Measurements from ENCODE around the gene NOP56.
"Not testable (repeated sequence)": the region's sequence is repeated elsewhere in the genome, so short reads cannot be mapped to it uniquely, and the experiment has no call there.

The NOP56 gene

DNA sequence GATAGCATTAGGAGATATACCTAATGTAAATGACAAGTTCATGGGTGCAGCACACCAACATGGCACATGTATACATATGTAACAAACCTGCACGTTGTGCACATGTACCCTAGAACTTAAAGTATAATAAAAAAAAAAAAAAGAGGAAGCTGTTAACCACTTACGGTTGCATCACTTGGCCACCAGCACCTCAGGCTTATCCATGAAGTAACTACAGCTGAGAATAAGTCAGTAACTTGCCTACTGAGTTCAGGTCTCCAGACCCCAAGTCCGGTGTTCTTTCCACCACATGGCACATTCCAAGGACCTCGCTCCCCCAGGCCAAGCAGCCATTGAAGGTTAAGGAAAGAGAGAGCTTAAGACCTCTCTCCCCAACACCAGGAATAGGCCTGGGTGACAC lies 32.4 kb downstream of the NOP56 start:
- DNase-seq = not testable (repeated sequence)

DNA sequence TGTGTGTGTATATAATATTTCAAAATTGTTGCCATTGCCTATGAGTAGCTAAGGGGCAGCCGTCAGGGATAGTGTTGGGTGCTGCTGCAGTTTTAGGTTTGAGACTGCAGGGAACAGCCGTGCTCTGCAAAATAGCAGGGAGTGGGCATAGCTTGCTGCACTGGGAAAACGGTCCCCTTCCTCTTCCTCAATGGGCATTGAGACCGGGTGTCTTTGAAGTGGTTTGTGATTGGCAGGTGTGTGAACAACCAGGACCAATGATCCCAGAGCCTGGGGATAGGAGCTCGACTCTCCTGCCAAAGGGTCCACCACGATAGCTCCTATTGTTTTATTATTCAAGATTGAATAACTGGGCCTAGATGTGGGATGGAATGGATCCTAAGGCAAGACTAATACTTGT lies 35.1 kb downstream of the NOP56 start:
- DNase-seq = no peak

DNA sequence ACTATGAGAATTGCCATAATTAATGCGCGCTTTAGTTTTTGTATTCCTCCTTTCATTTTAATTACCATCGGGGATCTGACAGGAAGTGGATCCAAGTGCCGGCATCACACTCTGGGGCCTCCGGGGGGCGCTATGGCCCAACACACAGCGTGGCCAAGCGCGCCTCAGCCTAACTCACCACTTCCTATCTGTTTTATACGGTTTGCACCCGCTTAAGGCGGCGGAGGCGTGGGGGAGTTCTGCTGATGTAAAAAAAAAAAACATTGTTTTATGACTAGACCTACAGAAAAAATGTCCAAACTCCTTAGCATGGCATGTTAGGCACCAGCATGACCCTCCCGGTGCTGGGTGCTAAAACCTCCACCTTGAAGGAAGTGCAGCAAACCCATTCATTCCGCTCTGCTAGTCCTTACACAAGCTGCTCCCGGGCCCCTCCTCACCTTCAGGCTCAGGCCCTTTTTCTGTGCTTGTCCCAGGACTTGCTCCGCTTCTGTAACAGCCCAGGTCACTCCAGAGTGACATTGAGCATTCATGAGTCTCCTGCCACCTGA lies 35.7 kb downstream of the NOP56 start:
- peak in 31 of 56 donors; percentile 4 to 71 (median 20) for DNase-seq

- DNase-seq = no peak
Observed at GRCh38 chr20:2690213-2690612, 37.8 kb downstream of the NOP56 start.

- DNase-seq = no peak
Observed at GRCh38 chr20:2690718-2691117, 38.3 kb downstream of the NOP56 start.

DNA sequence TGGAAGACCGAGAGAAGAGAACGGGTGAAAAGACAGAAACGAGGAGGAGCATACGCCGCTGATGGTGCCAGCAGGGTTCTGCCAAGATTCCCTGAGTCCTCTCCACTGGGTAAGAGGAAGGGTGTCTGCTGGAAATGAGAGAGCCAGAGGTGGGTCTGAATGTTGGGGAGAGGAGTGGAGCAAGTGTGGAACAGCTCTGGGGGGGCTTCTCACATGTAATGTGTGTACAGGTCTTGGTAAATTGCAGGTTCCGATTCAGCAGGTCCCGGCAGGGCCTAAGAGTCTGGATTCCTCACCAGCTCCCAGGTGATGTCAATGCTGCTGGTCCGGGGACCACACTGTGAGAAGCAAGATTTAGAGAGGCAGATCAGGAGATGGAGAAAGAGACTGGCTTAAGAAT lies 38.7 kb downstream of the NOP56 start:
- no peak for DNase-seq

- no peak for DNase-seq
Observed at GRCh38 chr20:2691663-2692035, 39.2 kb downstream of the NOP56 start.

GRCh38 chr20:2692036-2692885 lies 39.8 kb downstream of the NOP56 start, which contains the start of gene EBF4:
TSS of gene EBF4 (plus strand) at chr20:2692780. CDS start at chr20:2693646, 866 bp downstream.
- peak in 31 of 56 donors; percentile 4 to 66 (median 28) for DNase-seq

DNA sequence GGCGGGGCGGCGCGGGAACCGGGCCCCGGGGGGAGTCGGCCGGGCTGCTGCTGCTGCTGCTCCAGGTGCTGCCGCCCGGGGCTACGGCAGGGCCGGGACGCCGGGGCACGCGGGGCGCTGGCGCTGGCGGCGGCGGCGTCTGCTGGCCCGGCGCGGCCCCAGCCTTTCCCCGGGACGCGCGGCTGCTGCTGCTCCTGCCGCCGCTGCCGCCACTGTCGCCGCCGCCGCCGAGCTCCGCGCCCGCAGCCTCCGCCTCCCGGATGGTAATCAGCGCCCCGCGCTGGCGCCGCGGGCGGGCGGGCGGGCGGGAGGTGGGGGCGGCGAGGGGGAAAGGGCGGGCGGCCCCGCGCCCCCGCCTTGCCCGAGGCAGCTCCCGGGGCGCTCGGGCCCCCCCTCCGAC lies 40.5 kb downstream of the NOP56 start:
- DNase-seq = no peak

DNA sequence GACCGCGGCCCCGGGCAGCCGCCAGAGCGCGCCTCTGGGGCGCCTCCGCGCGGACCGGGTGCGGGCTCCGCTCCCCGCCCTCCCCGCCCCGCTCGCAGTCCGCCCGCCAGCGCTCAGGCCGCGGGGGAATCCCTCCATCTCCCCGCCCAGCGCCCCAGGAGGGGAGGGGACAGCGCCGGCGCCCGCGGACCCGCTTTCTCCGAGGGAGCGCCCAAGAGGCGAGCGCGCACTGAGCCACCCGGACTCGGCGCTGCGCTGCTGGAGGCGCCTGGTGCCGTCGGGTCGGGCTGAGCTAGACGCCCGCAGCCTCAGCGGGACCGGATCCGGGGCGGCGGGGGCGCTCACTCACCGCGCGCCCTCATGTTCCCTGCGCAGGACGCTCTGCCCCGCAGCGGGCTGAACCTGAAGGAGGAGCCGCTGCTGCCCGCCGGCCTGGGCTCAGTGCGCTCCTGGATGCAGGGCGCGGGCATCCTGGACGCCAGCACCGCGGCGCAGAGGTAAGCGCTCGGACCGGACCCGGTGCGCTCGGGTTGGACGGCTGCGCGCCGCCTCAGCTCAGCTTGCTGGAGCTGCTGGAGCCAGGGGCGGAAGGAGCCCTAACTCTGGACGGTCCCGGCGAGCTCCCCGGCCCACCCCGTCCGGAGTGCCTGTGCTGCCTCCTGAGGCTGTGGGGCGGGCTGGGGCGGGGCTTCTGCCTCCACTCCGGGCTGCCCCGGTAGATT lies 41.0 kb downstream of the NOP56 start:
- peak in 30 of 56 donors; percentile 7 to 64 (median 26) for DNase-seq

DNA sequence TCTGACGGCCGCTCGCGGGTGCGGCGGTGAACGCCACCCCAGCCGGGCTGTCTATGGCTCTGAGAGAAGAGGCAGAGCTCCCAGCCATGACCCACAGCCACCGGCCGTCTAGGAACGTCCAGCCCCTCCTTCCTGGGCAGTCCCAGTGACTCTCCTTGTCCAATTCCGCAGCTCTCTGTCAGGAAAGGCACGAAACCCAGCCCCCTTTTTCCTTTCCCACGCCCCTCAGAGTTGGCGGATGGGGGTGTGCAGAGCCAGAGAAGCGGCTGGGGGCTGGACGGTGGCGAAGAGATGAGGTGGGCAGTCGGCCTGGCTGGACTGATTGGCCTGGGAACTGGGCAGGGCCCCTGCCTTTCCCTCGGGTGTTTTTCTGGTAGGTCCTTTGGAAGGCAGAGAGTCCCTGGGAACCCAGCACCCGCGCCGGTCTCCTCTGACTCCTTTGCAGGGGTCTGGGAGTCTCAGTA lies 41.6 kb downstream of the NOP56 start:
- no peak for DNase-seq

DNA sequence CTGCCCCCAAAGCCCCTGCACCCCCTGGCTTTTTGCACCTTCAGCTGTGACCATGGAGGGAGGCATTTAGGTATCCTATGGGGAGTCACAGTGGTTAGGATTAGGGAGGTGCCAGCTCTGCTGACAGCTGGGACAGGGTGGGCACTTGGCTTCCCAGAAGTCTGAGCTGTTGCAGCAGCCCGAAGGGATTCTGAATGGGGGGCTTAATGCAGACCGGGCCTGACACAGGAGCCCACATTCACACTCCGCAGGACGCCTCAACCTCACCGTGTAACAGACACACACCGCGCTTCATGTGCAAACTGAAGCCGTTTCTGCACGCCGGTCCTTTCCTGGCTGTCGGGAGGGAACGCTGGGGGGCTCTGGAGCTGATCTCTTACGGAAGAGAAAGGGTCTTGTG lies 42.1 kb downstream of the NOP56 start:
- DNase-seq = no peak

GRCh38 chr20:2695206-2695983 lies 43.0 kb downstream of the NOP56 start:
- no peak for DNase-seq

DNA sequence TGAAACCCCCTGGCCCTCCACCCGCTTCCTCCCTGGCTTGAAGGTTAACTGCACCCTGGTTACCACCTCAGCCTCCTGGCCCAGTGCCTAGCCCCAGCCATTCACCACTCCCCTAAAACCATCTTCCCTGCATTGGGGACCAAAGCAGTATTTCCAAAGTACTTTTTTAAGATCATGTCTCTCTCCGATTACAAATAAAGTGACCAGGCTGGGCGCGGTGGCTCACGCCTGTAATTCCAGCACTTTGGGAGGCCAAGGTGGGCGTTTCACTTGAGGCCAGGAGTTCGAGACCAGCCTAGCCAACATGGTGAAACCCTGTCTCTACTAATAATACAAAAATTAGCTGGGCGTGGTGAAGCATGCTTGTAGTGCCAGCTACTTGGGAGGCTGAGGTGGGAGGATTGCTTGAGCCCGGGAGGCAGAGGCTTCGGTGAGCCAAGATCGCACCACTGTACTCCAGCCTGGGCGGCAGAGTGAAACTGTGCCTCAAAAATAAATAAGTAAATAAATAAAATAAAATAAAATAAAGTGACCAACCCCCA lies 43.6 kb downstream of the NOP56 start:
- DNase-seq = not testable (repeated sequence)

GRCh38 chr20:2696646-2697045 lies 44.2 kb downstream of the NOP56 start:
- no peak for DNase-seq

GRCh38 chr20:2697768-2698167 lies 45.3 kb downstream of the NOP56 start:
- DNase-seq = no peak

DNA sequence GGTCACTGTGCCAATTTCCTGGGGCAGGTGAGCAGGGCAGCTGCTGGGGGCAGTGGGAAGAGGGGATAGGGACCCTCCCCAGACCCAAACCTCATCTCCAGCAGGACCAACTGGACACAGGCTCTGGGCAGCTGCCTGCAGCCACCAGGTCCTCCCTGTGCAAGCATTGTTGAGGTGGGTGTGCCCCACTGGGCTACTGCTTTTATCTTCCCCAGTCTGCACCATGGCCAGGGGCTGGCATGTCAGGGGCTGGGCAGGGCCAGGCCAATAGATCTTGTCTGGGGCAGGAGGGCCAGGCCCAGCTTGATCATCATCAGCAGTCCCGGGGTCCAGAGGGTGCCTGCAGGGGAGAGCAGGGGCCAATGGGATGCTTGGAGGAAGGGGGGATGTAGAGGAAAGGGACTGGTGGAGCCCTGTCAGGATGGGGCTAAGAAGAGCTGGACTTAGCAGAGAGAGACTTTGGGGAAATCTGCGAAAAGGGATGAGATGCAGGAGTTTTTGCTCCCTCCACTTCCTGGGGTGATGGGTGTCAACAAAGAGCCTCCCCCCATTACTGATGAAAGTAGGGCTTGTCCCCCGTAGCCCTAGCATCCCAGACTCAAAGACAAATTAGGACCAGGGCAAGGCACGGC lies 45.9 kb downstream of the NOP56 start:
- DNase-seq = no peak

GRCh38 chr20:2698912-2699311 lies 46.5 kb downstream of the NOP56 start:
- peak in 1 of 56 donors; percentile 9 for DNase-seq

DNA sequence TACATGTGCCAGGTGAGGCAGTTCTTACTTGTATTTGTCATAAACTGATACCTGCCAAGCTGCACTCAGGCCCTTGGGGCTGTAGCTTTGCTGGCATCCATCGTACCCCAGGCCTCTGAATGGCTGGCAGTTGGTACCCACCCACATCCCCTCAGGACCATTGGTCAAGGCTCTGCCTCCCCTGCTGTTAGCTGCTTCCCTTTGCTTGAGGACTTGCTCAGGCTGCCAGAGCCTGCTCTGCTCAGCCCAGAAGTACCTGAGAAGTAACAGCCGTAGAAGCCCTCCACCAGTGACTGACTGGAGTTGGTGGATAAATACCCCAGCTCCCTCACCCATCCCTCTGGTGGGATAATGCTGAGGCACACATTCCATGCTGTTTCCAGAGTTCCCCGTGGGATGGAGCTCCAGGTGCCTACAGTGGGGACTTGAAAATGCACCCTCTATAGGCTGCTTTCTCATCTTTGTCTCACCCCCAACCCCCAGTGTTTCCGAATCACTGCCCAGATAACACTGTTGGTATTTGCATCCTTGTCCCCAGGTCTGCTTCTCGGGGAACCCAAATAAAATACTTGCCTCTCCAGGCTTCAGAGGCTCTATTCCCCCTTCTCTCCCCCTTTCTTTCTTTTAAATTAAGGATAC lies 47.5 kb downstream of the NOP56 start:
- no peak for DNase-seq
